CD4-positive, alpha-beta memory T cell (primary cell): Measurements from ENCODE around the gene GAS7. TPM values are rescaled to one million over a fixed set of nuclear protein-coding genes. Genes with fewer than 3 reads are reported as not detected.

ENCODE experiments used
- CTCF ChIA-PET: fragments of 350-600 bp; sonication (Branson Sonifier 250); formaldehyde crosslinking; loops from one replicate; lab custom pipeline; 2021; ENCODE audit warnings: inconsistent platforms; ENCODE audit not compliant: partially characterized antibody; lab: Charles Lee
- POLR2A ChIA-PET: fragments of 350-600 bp; sonication (Branson Sonifier 250); formaldehyde crosslinking; loops from one replicate; lab custom pipeline; 2021; ENCODE audit not compliant: partially characterized antibody; lab: Charles Lee
- DNase-seq, 5 donors: peaks; one replicate each; pipeline versions ENCODE4 v3.0.0 to v3.0.0-alpha.2; 2020 to 2022; ENCODE audit warnings: mixed read lengths in 1 of 5
- H3K27ac ChIP-seq: one replicate; pipeline ENCODE4 v1.7.0; 2013; ENCODE audit warnings: low read depth, low read length
- H3K27me3 ChIP-seq: 2 replicates; pipeline ENCODE4 v1.7.0; 2013; ENCODE audit warnings: mild to moderate bottlenecking, low read length, moderate library complexity; ENCODE audit not compliant: insufficient read depth
- H3K36me3 ChIP-seq: 2 replicates; pipeline ENCODE4 v1.7.0; 2013; ENCODE audit warnings: mild to moderate bottlenecking, low read length, moderate library complexity; ENCODE audit not compliant: insufficient read depth
- H3K4me1 ChIP-seq: 2 replicates; pipeline ENCODE4 v1.7.0; 2013; ENCODE audit warnings: mild to moderate bottlenecking, low read length, moderate library complexity; ENCODE audit not compliant: insufficient read depth
- H3K4me3 ChIP-seq, 2 donors: one replicate each; pipeline ENCODE4 v1.7.0; 2013; ENCODE audit warnings: low read length in 2 of 2, mild to moderate bottlenecking in 1 of 2
- H3K9me3 ChIP-seq, 2 donors: one replicate each; pipeline ENCODE4 v1.7.0; 2013; ENCODE audit warnings: low read length in 2 of 2, control low read depth in 1 of 2; ENCODE audit not compliant: control insufficient read depth in 1 of 2
- H3K27ac Mint-ChIP-seq, 7 donors: one replicate each; pipeline ENCODE4 v1.8.0; 2020 to 2021; ENCODE audit warnings: mixed read lengths in 7 of 7, mild to moderate bottlenecking in 6 of 7, inconsistent platforms in 3 of 7, moderate library complexity in 3 of 7
- H3K27me3 Mint-ChIP-seq, 2 donors: one replicate each; pipeline ENCODE4 v1.8.0; 2020 to 2021; ENCODE audit warnings: mixed read lengths in 2 of 2
- H3K36me3 Mint-ChIP-seq, 2 donors: one replicate each; pipeline ENCODE4 v1.8.0; 2020 to 2021; ENCODE audit warnings: mixed read lengths in 2 of 2, inconsistent platforms in 1 of 2, mild to moderate bottlenecking in 1 of 2
- H3K4me1 Mint-ChIP-seq, 4 donors: one replicate each; pipeline ENCODE4 v1.8.0; 2020 to 2021; ENCODE audit warnings: mixed read lengths in 4 of 4, mild to moderate bottlenecking in 1 of 4
- H3K4me3 Mint-ChIP-seq, 8 donors: one replicate each; pipeline ENCODE4 v1.8.0; 2020 to 2021; ENCODE audit warnings: mixed read lengths in 8 of 8, mild to moderate bottlenecking in 7 of 8, moderate library complexity in 6 of 8, inconsistent platforms in 3 of 8
- H3K9me3 Mint-ChIP-seq, 8 donors: one replicate each; pipeline ENCODE4 v1.8.0; 2020 to 2021; ENCODE audit warnings: mixed read lengths in 8 of 8, mild to moderate bottlenecking in 5 of 8, inconsistent platforms in 3 of 8, moderate library complexity in 1 of 8
- intact Hi-C: fragments of 100-400 bp; cut with micrococcal nuclease; formaldehyde crosslinking; loops from one replicate; pipeline ENCODE4 v1.15.1; 2023
- polyA plus RNA-seq, 2 donors: library from polyadenylated mRNA; unstranded; fragments of 300-500 nt; fragmentation: Illumina TruSeq; gene quantifications; one replicate each; pipeline ENCODE4 v1.2.3, GENCODE V29; 2021
- total RNA-seq, 2 experiments: library from RNA; stranded (reverse); gene quantifications; one replicate each; pipeline ENCODE4 v1.2.3, GENCODE V29; 2021

The GAS7 gene
- total and polyA plus RNA-seq, 4 experiments from 2014 or later: 0.42 to 5.2 (median 3.0) TPM

- POLR2A ChIA-PET: no interaction called here
- Mint-ChIP-seq H3K36me3 (peaks cover 0 to 5% of the 10 kb centered on the region in 2 donors), H3K27me3 (peaks cover 0 to 2% of the 10 kb centered on the region in 2 donors), H3K9me3 (peaks cover 0 to 2% (median 0%) of the 10 kb centered on the region in 8 donors), H3K27ac (peak overlapping the region in 1 of 7 donors; percentile 57), H3K4me1 (no peaks in the 10 kb centered on the region), H3K4me3 (no peak overlapping the region)
- Histone ChIP-seq H3K4me3 (no peak overlapping the region), H3K27ac (no peak overlapping the region), H3K27me3 (no peaks in the 10 kb centered on the region), H3K4me1 (no peaks in the 10 kb centered on the region), H3K9me3 (no peaks in the 10 kb centered on the region), H3K36me3 (no peaks in the 10 kb centered on the region)
- DNase-seq: no peak
- intact Hi-C loops: no loop called here
- CTCF ChIA-PET: interaction anchor here (0.8 kb wide), 1 partner anchor 20 kb away, joined by 3 read pairs; no protein-coding TSS in a partner anchor
Measured at GRCh38 chr17:9944704-9945103, 253.7 kb downstream of the GAS7 start.

DNA sequence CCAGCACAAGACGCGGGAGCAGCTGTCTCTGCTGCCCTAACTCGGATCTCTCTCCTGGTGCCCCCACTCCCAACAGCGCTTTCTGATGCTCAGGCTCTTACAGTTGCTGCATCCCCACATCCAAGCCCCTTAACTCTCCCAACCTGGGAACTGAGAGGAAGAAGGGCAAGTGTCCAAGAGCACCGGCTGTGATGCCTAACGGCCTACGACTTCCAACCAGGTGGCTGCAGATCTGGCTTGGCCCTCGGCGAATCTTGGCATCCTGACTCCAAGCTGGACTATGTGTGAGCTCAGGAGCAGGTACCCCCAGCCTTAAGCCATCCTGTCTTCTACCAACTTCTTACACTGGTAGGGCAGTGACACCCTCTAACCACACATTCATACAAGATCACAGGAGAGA is 255.1 kb downstream of the GAS7 start:
- DNase-seq: no peak
- Mint-ChIP-seq H3K27me3 (peaks cover 0 to 2% of the 10 kb centered on the region in 2 donors), H3K27ac (no peak overlapping the region), H3K36me3 (peaks cover 0 to 5% of the 10 kb centered on the region in 2 donors), H3K9me3 (peaks cover 0 to 9% (median 3%) of the 10 kb centered on the region in 8 donors), H3K4me1 (no peaks in the 10 kb centered on the region), H3K4me3 (no peak overlapping the region)
- no peak overlapping the region for H3K27ac ChIP-seq
- no peaks in the 10 kb centered on the region for H3K9me3 ChIP-seq
- H3K36me3 ChIP-seq: no peaks in the 10 kb centered on the region
- H3K4me1 ChIP-seq: no peaks in the 10 kb centered on the region
- intact Hi-C loops: no loop called here
- no peaks in the 10 kb centered on the region for H3K27me3 ChIP-seq
- ChIA-PET POLR2A (no interaction called here), CTCF (no interaction called here)
- H3K4me3 ChIP-seq: no peak overlapping the region

DNA sequence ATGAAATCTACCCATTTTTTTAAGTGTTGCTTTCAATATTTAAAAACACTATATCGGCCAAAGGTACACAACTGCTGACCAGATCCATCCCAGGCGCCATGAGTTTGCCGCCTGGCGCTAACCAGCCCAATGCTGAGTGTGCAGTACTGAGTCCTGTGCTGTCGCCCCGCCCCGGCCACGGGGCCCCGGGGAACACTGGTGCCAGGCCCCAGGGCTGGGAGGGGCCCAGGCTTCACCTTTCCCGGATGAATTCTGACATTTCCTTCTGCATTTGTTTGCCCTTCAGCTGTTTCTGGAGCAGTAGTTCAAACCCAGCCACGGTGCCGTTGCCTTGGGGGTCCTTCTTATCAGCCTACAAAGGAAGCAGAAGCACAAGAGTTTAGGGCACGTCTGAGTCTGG is 255.5 kb downstream of the GAS7 start:
- H3K36me3 ChIP-seq: no peaks in the 10 kb centered on the region
- H3K27me3 ChIP-seq: no peaks in the 10 kb centered on the region
- no peaks in the 10 kb centered on the region for H3K9me3 ChIP-seq
- Mint-ChIP-seq H3K4me3 (no peak overlapping the region), H3K27ac (no peak overlapping the region), H3K4me1 (no peaks in the 10 kb centered on the region), H3K9me3 (peaks cover 0 to 9% (median 5%) of the 10 kb centered on the region in 8 donors), H3K27me3 (peaks cover 0 to 2% of the 10 kb centered on the region in 2 donors), H3K36me3 (peaks cover 0 to 5% of the 10 kb centered on the region in 2 donors)
- DNase-seq: no peak
- no peak overlapping the region for H3K4me3 ChIP-seq
- intact Hi-C loops: no loop called here
- no peaks in the 10 kb centered on the region for H3K4me1 ChIP-seq
- no peak overlapping the region for H3K27ac ChIP-seq
- ChIA-PET POLR2A (no interaction called here), CTCF (no interaction called here)

GRCh38 chr17:9941305-9941704 is 257.1 kb downstream of the GAS7 start:
- H3K4me3 Mint-ChIP-seq: no peak overlapping the region
- H3K36me3 Mint-ChIP-seq: peaks cover 0 to 5% of the 10 kb centered on the region in 2 donors
- no peak overlapping the region for H3K27ac Mint-ChIP-seq
- POLR2A ChIA-PET: no interaction called here
- no peaks in the 10 kb centered on the region for H3K9me3 ChIP-seq
- peaks cover 0 to 2% of the 10 kb centered on the region in 2 donors for H3K27me3 Mint-ChIP-seq
- no peaks in the 10 kb centered on the region for H3K4me1 ChIP-seq
- no peaks in the 10 kb centered on the region for H3K27me3 ChIP-seq
- no peaks in the 10 kb centered on the region for H3K36me3 ChIP-seq
- H3K9me3 Mint-ChIP-seq: peaks cover 0 to 10% (median 5%) of the 10 kb centered on the region in 8 donors
- no peak overlapping the region for H3K27ac ChIP-seq
- intact Hi-C loops: no loop called here
- H3K4me1 Mint-ChIP-seq: no peaks in the 10 kb centered on the region
- no peak for DNase-seq
- no peak overlapping the region for H3K4me3 ChIP-seq
- CTCF ChIA-PET: no interaction called here

DNA sequence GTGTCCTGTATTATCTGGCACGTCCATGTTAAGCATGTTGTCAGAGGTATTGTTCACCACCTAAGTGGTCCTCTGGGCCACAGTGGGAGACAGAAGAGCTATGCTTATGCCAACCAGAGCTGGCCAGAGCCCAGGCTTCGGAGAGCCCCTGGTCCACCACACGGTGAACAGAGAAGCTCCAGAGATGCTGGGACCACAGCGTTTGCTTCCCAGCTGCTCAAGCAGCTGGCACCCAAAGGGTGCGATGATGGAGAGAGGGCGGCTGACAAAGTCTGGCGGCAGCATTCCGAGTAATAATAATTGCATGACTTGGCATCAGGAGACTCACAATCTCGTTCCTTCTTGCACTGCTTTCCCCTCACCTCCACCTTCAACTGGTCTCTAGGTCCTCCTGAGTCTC is 257.6 kb downstream of the GAS7 start:
- H3K36me3 ChIP-seq: no peaks in the 10 kb centered on the region
- CTCF ChIA-PET: no interaction called here
- no peak overlapping the region for H3K4me3 Mint-ChIP-seq

GRCh38 chr17:9938764-9939163 is 259.6 kb downstream of the GAS7 start:
- Histone ChIP-seq H3K36me3 (no peaks in the 10 kb centered on the region), H3K4me3 (no peak overlapping the region), H3K27ac (no peak overlapping the region), H3K4me1 (no peaks in the 10 kb centered on the region), H3K9me3 (no peaks in the 10 kb centered on the region), H3K27me3 (no peaks in the 10 kb centered on the region)
- Mint-ChIP-seq H3K9me3 (peaks cover 0 to 10% (median 5%) of the 10 kb centered on the region in 8 donors), H3K27ac (no peak overlapping the region), H3K4me1 (no peaks in the 10 kb centered on the region), H3K4me3 (no peak overlapping the region), H3K27me3 (peaks cover 0 to 2% of the 10 kb centered on the region in 2 donors), H3K36me3 (peaks cover 0 to 5% of the 10 kb centered on the region in 2 donors)
- intact Hi-C loops: no loop called here
- DNase-seq: no peak
- ChIA-PET CTCF (no interaction called here), POLR2A (no interaction called here)

More for the DNA sequence above, 257.6 kb downstream of the GAS7 start:
- Histone ChIP-seq H3K9me3 (no peaks in the 10 kb centered on the region), H3K4me3 (no peak overlapping the region), H3K27me3 (no peaks in the 10 kb centered on the region), H3K27ac (no peak overlapping the region), H3K4me1 (no peaks in the 10 kb centered on the region)
- H3K36me3 Mint-ChIP-seq: peaks cover 0 to 5% of the 10 kb centered on the region in 2 donors
- H3K9me3 Mint-ChIP-seq: peaks cover 0 to 10% (median 5%) of the 10 kb centered on the region in 8 donors
- H3K27ac Mint-ChIP-seq: no peak overlapping the region
- intact Hi-C loops: no loop called here
- POLR2A ChIA-PET: no interaction called here
- H3K4me1 Mint-ChIP-seq: no peaks in the 10 kb centered on the region
- H3K27me3 Mint-ChIP-seq: peaks cover 0 to 2% of the 10 kb centered on the region in 2 donors
- no peak for DNase-seq

- Mint-ChIP-seq H3K27ac (no peak overlapping the region), H3K27me3 (peaks cover 0 to 2% of the 10 kb centered on the region in 2 donors), H3K36me3 (peaks cover 0 to 5% of the 10 kb centered on the region in 2 donors), H3K9me3 (peaks cover 0 to 10% (median 5%) of the 10 kb centered on the region in 8 donors), H3K4me3 (no peak overlapping the region), H3K4me1 (no peaks in the 10 kb centered on the region)
- Histone ChIP-seq H3K27me3 (no peaks in the 10 kb centered on the region), H3K4me3 (no peak overlapping the region), H3K27ac (no peak overlapping the region), H3K9me3 (no peaks in the 10 kb centered on the region), H3K36me3 (no peaks in the 10 kb centered on the region), H3K4me1 (no peaks in the 10 kb centered on the region)
- POLR2A ChIA-PET: no interaction called here
- intact Hi-C loops: no loop called here
- DNase-seq: no peak
- CTCF ChIA-PET: no interaction called here
Measured at GRCh38 chr17:9937901-9938300, 260.5 kb downstream of the GAS7 start.
